SW480 (cell line): ENCODE measurements around the gene SKI.

Source experiments
- DNase-seq: peaks from one replicate; pipeline ENCODE4 v3.0.0-alpha.2; 2016; ENCODE audit warnings: low spot score

SKI gene

GRCh38 chr1:2194319-2194897, 33.7 kb upstream of the SKI start, which contains the start of gene FAAP20:
Gene FAAP20, minus strand, starts transcription at chr1:2194772. Its CDS starts 23 bp downstream, at chr1:2194749.
- peak; percentile 55 for DNase-seq

GRCh38 chr1:2194898-2195673, 33.0 kb upstream of the SKI start:
- peak; percentile 80 for DNase-seq

GRCh38 chr1:2195785-2196184, 32.3 kb upstream of the SKI start:
- DNase-seq: no peak

GRCh38 chr1:2196901-2197638, 31.0 kb upstream of the SKI start:
- DNase-seq: no peak

- DNase-seq: no peak
These were observed 30.4 kb upstream of the SKI start for GRCh38 chr1:2197707-2198165.

GRCh38 chr1:2198571-2198970, 29.5 kb upstream of the SKI start:
- peak; percentile 58 for DNase-seq

GRCh38 chr1:2199042-2199810, 28.9 kb upstream of the SKI start:
- peak; percentile 77 for DNase-seq

GRCh38 chr1:2200308-2200943, 27.7 kb upstream of the SKI start:
- DNase-seq: no peak

GRCh38 chr1:2201062-2201461, 27.1 kb upstream of the SKI start:
- no peak for DNase-seq

GRCh38 chr1:2202008-2202575, 26.0 kb upstream of the SKI start:
- no peak for DNase-seq

GRCh38 chr1:2202843-2203601, 25.1 kb upstream of the SKI start:
- no peak for DNase-seq

- no peak for DNase-seq
These were observed 24.3 kb upstream of the SKI start for GRCh38 chr1:2203671-2204414.

- peak; percentile 60 for DNase-seq
These were observed 23.5 kb upstream of the SKI start for GRCh38 chr1:2204415-2205190.

GRCh38 chr1:2205191-2205952, 22.7 kb upstream of the SKI start:
- DNase-seq: peak; percentile 85

GRCh38 chr1:2206813-2207487, 21.2 kb upstream of the SKI start:
- DNase-seq: no peak

GRCh38 chr1:2208309-2209239, 19.5 kb upstream of the SKI start:
- DNase-seq: peak; percentile 21
